Measurements from ENCODE around the gene SPPL2B. TPM values are rescaled to one million over a fixed set of nuclear protein-coding genes. Genes with fewer than 3 reads are reported as not detected.

The SPPL2B gene
- total and polyA plus RNA-seq, 7 experiments from 2014 or later = 11.1 to 150 (median 112) TPM

- no peak for ATAC-seq
- Mint-ChIP-seq H3K4me3 (peak overlapping the region in 8 of 10 donors; percentile 37 to 77 (median 56)), H3K4me1 (peaks cover 5 to 16% (median 12%) of the 10 kb centered on the region in 7 donors), H3K9me3 (peaks cover 0 to 2% (median 0%) of the 10 kb centered on the region in 11 donors), H3K36me3 (no peaks in the 10 kb centered on the region), H3K27me3 (peaks cover 0 to 2% (median 0%) of the 10 kb centered on the region in 5 donors), H3K27ac (peak overlapping the region in 5 of 9 donors; percentile 38 to 82 (median 43))
- intact Hi-C loops (cut with micrococcal nuclease) = no loop called here
- H3K36me3 ChIP-seq (ENCODE audit: control insufficient read depth in 2 of 3, insufficient read depth in 3 of 3, low read length in 3 of 3) = no peaks in the 10 kb centered on the region
- ChIA-PET POLR2A (interaction anchor here (0.6 to 2.1 kb wide), 7 partner anchors 9 to 607 kb away, joined by 3 to 7 read pairs (median 3); partner anchors contain the start of gene GADD45B), CTCF (interaction anchor here (1.1 kb wide), 1 partner anchor 12 kb away, joined by 3 read pairs; no protein-coding TSS in a partner anchor)
- H3K27me3 ChIP-seq (ENCODE audit: control insufficient read depth in 2 of 2, insufficient read depth in 2 of 2, low read length in 2 of 2) = no peaks in the 10 kb centered on the region
- H3K9me3 ChIP-seq (ENCODE audit: control insufficient read depth in 2 of 3, low read length in 3 of 3) = no peaks in the 10 kb centered on the region
- H3K4me1 ChIP-seq (ENCODE audit: control insufficient read depth in 2 of 2, insufficient read depth in 2 of 2, low read length in 2 of 2) = peaks cover 8 to 13% of the 10 kb centered on the region in 2 donors
- no peak overlapping the region for H3K27ac ChIP-seq (ENCODE audit: low read depth, low read length)
- no peak overlapping the region for H3K4me3 ChIP-seq (ENCODE audit: low read length)
- DNase-seq = no peak
Observed at GRCh38 chr19:2282862-2283237, 45.6 kb upstream of the SPPL2B start.

- Mint-ChIP-seq H3K36me3 (peaks cover 0 to 2% (median 0%) of the 10 kb centered on the region in 5 donors), H3K27me3 (peaks cover 0 to 2% (median 0%) of the 10 kb centered on the region in 5 donors), H3K4me1 (peaks cover 10 to 25% (median 22%) of the 10 kb centered on the region in 7 donors), H3K27ac (peak overlapping the region in 1 of 9 donors; percentile 43), H3K4me3 (no peak overlapping the region), H3K9me3 (peaks cover 0 to 2% (median 0%) of the 10 kb centered on the region in 11 donors)
- H3K9me3 ChIP-seq (ENCODE audit: control insufficient read depth in 2 of 3, low read length in 3 of 3) = no peaks in the 10 kb centered on the region
- intact Hi-C loops (cut with micrococcal nuclease) = no loop called here
- DNase-seq (no peak), ATAC-seq (no peak)
- H3K27ac ChIP-seq (ENCODE audit: low read depth, low read length) = no peak overlapping the region
- CTCF ChIA-PET = interaction anchor here (1.1 kb wide), 1 partner anchor 13 kb away, joined by 3 read pairs; no protein-coding TSS in a partner anchor
- POLR2A ChIA-PET = interaction anchor here (0.7 to 1.3 kb wide), 2 partner anchors 24 to 119 kb away, joined by 3 to 4 read pairs; no protein-coding TSS in a partner anchor
- H3K4me1 ChIP-seq (ENCODE audit: control insufficient read depth in 2 of 2, insufficient read depth in 2 of 2, low read length in 2 of 2) = peaks cover 8 to 18% of the 10 kb centered on the region in 2 donors
- no peaks in the 10 kb centered on the region for H3K36me3 ChIP-seq (ENCODE audit: control insufficient read depth in 2 of 3, insufficient read depth in 3 of 3, low read length in 3 of 3)
- no peak overlapping the region for H3K4me3 ChIP-seq (ENCODE audit: low read length)
- H3K27me3 ChIP-seq (ENCODE audit: control insufficient read depth in 2 of 2, insufficient read depth in 2 of 2, low read length in 2 of 2) = no peaks in the 10 kb centered on the region
Observed at GRCh38 chr19:2283835-2284507, 44.5 kb upstream of the SPPL2B start.

GRCh38 chr19:2286402-2287140, 41.9 kb upstream of the SPPL2B start:
- no peaks in the 10 kb centered on the region for H3K9me3 ChIP-seq (ENCODE audit: control insufficient read depth in 2 of 3, low read length in 3 of 3)
- Mint-ChIP-seq H3K27ac (peak overlapping the region in 2 of 9 donors; percentile 65 to 72), H3K4me1 (peaks cover 19 to 39% (median 29%) of the 10 kb centered on the region in 7 donors), H3K27me3 (peaks cover 0 to 2% (median 0%) of the 10 kb centered on the region in 5 donors), H3K4me3 (no peak overlapping the region), H3K9me3 (peaks cover 0 to 2% (median 0%) of the 10 kb centered on the region in 11 donors), H3K36me3 (peaks cover 0 to 11% (median 0%) of the 10 kb centered on the region in 5 donors)
- no peaks in the 10 kb centered on the region for H3K36me3 ChIP-seq (ENCODE audit: control insufficient read depth in 2 of 3, insufficient read depth in 3 of 3, low read length in 3 of 3)
- intact Hi-C loops (cut with micrococcal nuclease) = no loop called here
- CTCF ChIA-PET = interaction anchor here (0.6 to 3.1 kb wide), 2 partner anchors 12 to 754 kb away, joined by 3 to 15 read pairs; no protein-coding TSS in a partner anchor
- POLR2A ChIA-PET = interaction anchor here (0.7 to 2.7 kb wide), 6 partner anchors 12 to 47 kb away, joined by 3 to 17 read pairs (median 4); no protein-coding TSS in a partner anchor
- no peak overlapping the region for H3K4me3 ChIP-seq (ENCODE audit: low read length)
- H3K4me1 ChIP-seq (ENCODE audit: control insufficient read depth in 2 of 2, insufficient read depth in 2 of 2, low read length in 2 of 2) = peaks cover 22 to 30% of the 10 kb centered on the region in 2 donors
- no peak for DNase-seq
- no peak overlapping the region for H3K27ac ChIP-seq (ENCODE audit: low read depth, low read length)
- ATAC-seq = no peak
- H3K27me3 ChIP-seq (ENCODE audit: control insufficient read depth in 2 of 2, insufficient read depth in 2 of 2, low read length in 2 of 2) = no peaks in the 10 kb centered on the region

GRCh38 chr19:2287585-2288337, 40.7 kb upstream of the SPPL2B start:
- peak overlapping the region in 7 of 9 donors; percentile 14 to 96 (median 46) for H3K27ac Mint-ChIP-seq
- H3K4me1 ChIP-seq (ENCODE audit: control insufficient read depth in 2 of 2, insufficient read depth in 2 of 2, low read length in 2 of 2) = peaks cover 15 to 19% of the 10 kb centered on the region in 2 donors
- H3K36me3 ChIP-seq (ENCODE audit: control insufficient read depth in 2 of 3, insufficient read depth in 3 of 3, low read length in 3 of 3) = no peaks in the 10 kb centered on the region
- intact Hi-C loops (cut with micrococcal nuclease) = loop anchor here (2.0 kb wide), 2 partner anchors 13 to 41 kb away; partner anchors contain the start of genes LSM7 (in 1 of the 2) and SPPL2B (in 1 of the 2)
- H3K27ac ChIP-seq (ENCODE audit: low read depth, low read length) = no peak overlapping the region
- H3K4me3 ChIP-seq (ENCODE audit: low read length) = no peak overlapping the region
- ChIA-PET CTCF (interaction anchor here (1.4 to 3.1 kb wide), 2 partner anchors 14 to 15 kb away, joined by 5 to 15 read pairs; no protein-coding TSS in a partner anchor), POLR2A (interaction anchor here (0.5 to 2.7 kb wide), 6 partner anchors 11 to 93 kb away, joined by 3 to 17 read pairs (median 4); no protein-coding TSS in a partner anchor)
- ATAC-seq (no peak), DNase-seq (no peak)
- H3K27me3 ChIP-seq (ENCODE audit: control insufficient read depth in 2 of 2, insufficient read depth in 2 of 2, low read length in 2 of 2) = no peaks in the 10 kb centered on the region
- peaks cover 0 to 14% (median 0%) of the 10 kb centered on the region in 5 donors for H3K36me3 Mint-ChIP-seq
- H3K9me3 Mint-ChIP-seq = peaks cover 0 to 2% (median 0%) of the 10 kb centered on the region in 11 donors
- peak overlapping the region in 3 of 10 donors; percentile 25 to 89 (median 87) for H3K4me3 Mint-ChIP-seq
- H3K9me3 ChIP-seq (ENCODE audit: control insufficient read depth in 2 of 3, low read length in 3 of 3) = no peaks in the 10 kb centered on the region
- no peaks in the 10 kb centered on the region for H3K27me3 Mint-ChIP-seq
- H3K4me1 Mint-ChIP-seq = peaks cover 18 to 34% (median 24%) of the 10 kb centered on the region in 7 donors

- H3K4me3 ChIP-seq (ENCODE audit: low read length) = no peak overlapping the region
- intact Hi-C loops (cut with micrococcal nuclease) = loop anchor here (2.0 kb wide), 2 partner anchors 14 to 40 kb away; partner anchors contain the start of genes LSM7 (in 1 of the 2) and SPPL2B (in 1 of the 2)
- H3K36me3 ChIP-seq (ENCODE audit: control insufficient read depth in 2 of 3, insufficient read depth in 3 of 3, low read length in 3 of 3) = no peaks in the 10 kb centered on the region
- H3K27ac ChIP-seq (ENCODE audit: low read depth, low read length) = no peak overlapping the region
- H3K9me3 Mint-ChIP-seq = peaks cover 0 to 2% (median 0%) of the 10 kb centered on the region in 11 donors
- peaks cover 15 to 19% of the 10 kb centered on the region in 2 donors for H3K4me1 ChIP-seq (ENCODE audit: control insufficient read depth in 2 of 2, insufficient read depth in 2 of 2, low read length in 2 of 2)
- no peaks in the 10 kb centered on the region for H3K27me3 Mint-ChIP-seq
- ChIA-PET CTCF (interaction anchor here (0.7 to 3.1 kb wide), 6 partner anchors 9 to 45 kb away, joined by 3 to 15 read pairs (median 5); no protein-coding TSS in a partner anchor), POLR2A (interaction anchor here (0.7 to 2.7 kb wide), 13 partner anchors 10 to 695 kb away, joined by 3 to 18 read pairs (median 6); no protein-coding TSS in a partner anchor)
- no peaks in the 10 kb centered on the region for H3K9me3 ChIP-seq (ENCODE audit: control insufficient read depth in 2 of 3, low read length in 3 of 3)
- peak overlapping the region in 9 of 10 donors; percentile 69 to 96 (median 90) for H3K4me3 Mint-ChIP-seq
- H3K36me3 Mint-ChIP-seq = peaks cover 0 to 17% (median 0%) of the 10 kb centered on the region in 5 donors
- no peaks in the 10 kb centered on the region for H3K27me3 ChIP-seq (ENCODE audit: control insufficient read depth in 2 of 2, insufficient read depth in 2 of 2, low read length in 2 of 2)
- peaks cover 18 to 33% (median 22%) of the 10 kb centered on the region in 7 donors for H3K4me1 Mint-ChIP-seq
- ATAC-seq (no peak), DNase-seq (no peak)
- peak overlapping the region; percentile 65 to 98 (median 91) for H3K27ac Mint-ChIP-seq
Observed at GRCh38 chr19:2288338-2288817, 40.1 kb upstream of the SPPL2B start.

All from naive thymus-derived CD4-positive, alpha-beta T cell (primary cell).